ENCODE data around the gene UTF1. TPM values are rescaled to one million over a fixed set of nuclear protein-coding genes. Genes with fewer than 3 reads are reported as not detected.

The UTF1 gene
- total RNA-seq, 4 donors from 2014 or later, result not detected

GRCh38 chr10:133272964-133273420, 43.0 kb downstream of the UTF1 start:
- no peak for TF ChIP-seq CTCF (IDR thresholded peaks at IDR 0.05; ENCODE audit: low read depth)

GRCh38 chr10:133273534-133274143, 43.6 kb downstream of the UTF1 start:
- no peak for TF ChIP-seq CTCF (IDR thresholded peaks at IDR 0.05; ENCODE audit: low read depth)

- no peak for TF ChIP-seq CTCF (IDR thresholded peaks at IDR 0.05; ENCODE audit: low read depth)
Measured at GRCh38 chr10:133274751-133275683, 45.0 kb downstream of the UTF1 start.

- TF ChIP-seq CTCF (IDR thresholded peaks at IDR 0.05; ENCODE audit: low read depth), result no peak
Measured at GRCh38 chr10:133275684-133276092, 45.7 kb downstream of the UTF1 start.

GRCh38 chr10:133276100-133276434, 46.0 kb downstream of the UTF1 start:
- no peak for TF ChIP-seq CTCF (IDR thresholded peaks at IDR 0.05; ENCODE audit: low read depth)

GRCh38 chr10:133276435-133277201, 46.6 kb downstream of the UTF1 start, which contains the start of gene ADAM8:
ADAM8 (minus strand) TSS chr10:133276868; CDS start chr10:133276817, 51 bp downstream.
- TF ChIP-seq CTCF (IDR thresholded peaks at IDR 0.05; ENCODE audit: low read depth), result no peak
